SU-DHL-6 (cell line): ENCODE data around the gene CANT1.

Experiments
- EZH2phosphoT487 ChIP-seq: fragments of 200-600 bp; sonication (generic), shearing (Covaris generic); conservative IDR thresholded peaks from 2 replicates; pipeline ENCODE4 v1.6.1; 2018; ENCODE audit warnings: mild to moderate bottlenecking, antibody characterized with exemption, low read length, moderate library complexity, mixed read lengths
- TF ChIP-seq, protein P1 (sequence below): fragments of 200-600 bp; sonication (generic); IDR thresholded peaks from one replicate; pipeline ENCODE4 v1.5.1; 2017; ENCODE audit warnings: antibody characterized with exemption, mild to moderate bottlenecking, low read length, moderate library complexity; ENCODE audit not compliant: insufficient read depth, poor library complexity, severe bottlenecking

DNA sequence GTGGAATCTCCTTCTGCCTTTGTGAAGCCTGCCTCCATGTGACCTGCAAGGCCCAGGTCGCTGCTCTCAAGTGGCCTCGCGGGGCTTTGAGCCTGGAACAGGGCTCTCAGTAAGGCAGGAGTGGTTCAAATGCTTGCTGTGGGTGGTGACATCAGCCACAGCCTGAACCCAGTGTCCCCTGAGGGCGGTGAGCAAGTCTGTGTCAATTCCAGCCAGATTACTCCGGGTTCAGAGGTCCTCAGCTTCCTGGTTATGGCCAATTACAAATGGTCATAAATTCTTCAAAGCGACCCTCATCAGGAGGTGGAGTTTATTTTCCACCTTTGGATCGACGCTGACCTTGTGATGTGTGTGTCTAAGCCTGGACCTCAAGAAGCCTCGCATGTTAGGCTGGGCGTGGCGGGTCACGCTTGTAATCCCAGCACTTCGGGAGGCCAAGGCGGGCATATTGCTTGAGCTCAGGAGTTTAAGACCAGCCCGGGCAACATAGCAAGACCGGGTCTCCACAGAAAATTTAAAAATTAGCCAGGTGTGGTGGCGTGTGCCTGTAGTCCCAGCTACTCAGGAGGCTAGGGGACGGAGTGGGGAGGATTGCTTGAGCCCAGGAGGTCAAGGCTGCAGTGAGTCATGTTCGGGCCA lies 47.1 kb downstream of the CANT1 start:
- TF ChIP-seq, protein P1, sequence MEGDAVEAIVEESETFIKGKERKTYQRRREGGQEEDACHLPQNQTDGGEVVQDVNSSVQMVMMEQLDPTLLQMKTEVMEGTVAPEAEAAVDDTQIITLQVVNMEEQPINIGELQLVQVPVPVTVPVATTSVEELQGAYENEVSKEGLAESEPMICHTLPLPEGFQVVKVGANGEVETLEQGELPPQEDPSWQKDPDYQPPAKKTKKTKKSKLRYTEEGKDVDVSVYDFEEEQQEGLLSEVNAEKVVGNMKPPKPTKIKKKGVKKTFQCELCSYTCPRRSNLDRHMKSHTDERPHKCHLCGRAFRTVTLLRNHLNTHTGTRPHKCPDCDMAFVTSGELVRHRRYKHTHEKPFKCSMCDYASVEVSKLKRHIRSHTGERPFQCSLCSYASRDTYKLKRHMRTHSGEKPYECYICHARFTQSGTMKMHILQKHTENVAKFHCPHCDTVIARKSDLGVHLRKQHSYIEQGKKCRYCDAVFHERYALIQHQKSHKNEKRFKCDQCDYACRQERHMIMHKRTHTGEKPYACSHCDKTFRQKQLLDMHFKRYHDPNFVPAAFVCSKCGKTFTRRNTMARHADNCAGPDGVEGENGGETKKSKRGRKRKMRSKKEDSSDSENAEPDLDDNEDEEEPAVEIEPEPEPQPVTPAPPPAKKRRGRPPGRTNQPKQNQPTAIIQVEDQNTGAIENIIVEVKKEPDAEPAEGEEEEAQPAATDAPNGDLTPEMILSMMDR: no peak
- TF ChIP-seq EZH2phosphoT487: no peak
